Esophagus muscularis mucosa (tissue), 4 donors: Measurements from ENCODE around the gene DCLRE1B. TPM values are rescaled to one million over a fixed set of nuclear protein-coding genes. Genes with fewer than 3 reads are reported as not detected.

Source experiments
- DNase-seq: peaks from one replicate; pipeline ENCODE4 v3.0.0-alpha.2; 2017; ENCODE audit errors: extremely low spot score
- H3K27ac ChIP-seq, 4 donors: fragments of 200-600 bp; sonication (generic); replicated peaks in 1 of 4; 1 replicate in 3 of 4; 2 replicates in 1 of 4; pipeline ENCODE4 v1.5.1; 2016 to 2019; ENCODE audit warnings: mild to moderate bottlenecking in 1 of 4
- H3K27me3 ChIP-seq, 4 donors: fragments of 200-600 bp; sonication (generic); one replicate each; pipeline versions ENCODE4 v1.5.1 to v1.6.0; 2016 to 2019
- H3K36me3 ChIP-seq, 4 donors: fragments of 200-600 bp; sonication (generic); one replicate each; pipeline ENCODE4 v1.5.1; 2016 to 2019
- H3K4me1 ChIP-seq, 4 donors: fragments of 200-600 bp; sonication (generic); one replicate each; pipeline ENCODE4 v1.5.1; 2016 to 2019
- H3K4me3 ChIP-seq, 4 donors: fragments of 200-600 bp; sonication (generic); 1 replicate in 2 of 4; 2 replicates in 2 of 4; pipeline ENCODE4 v1.5.1; 2016 to 2019; ENCODE audit warnings: mild to moderate bottlenecking in 4 of 4, moderate library complexity in 1 of 4
- H3K9me3 ChIP-seq, 4 donors: fragments of 200-600 bp; sonication (generic); 1 replicate in 3 of 4; 2 replicates in 1 of 4; pipeline ENCODE4 v1.5.1; 2016 to 2019
- CTCF ChIP-seq, 3 experiments: fragments of 200-600 bp in 2 of 3; fragments of 450-650 bp in 1 of 3; sonication (generic) in 2 of 3; IDR thresholded peaks; one replicate each; pipeline ENCODE4 v1.5.1; 2017 to 2019; ENCODE audit warnings: antibody characterized with exemption in 3 of 3, mild to moderate bottlenecking in 2 of 3, moderate library complexity in 1 of 3
- EP300 ChIP-seq: sonication (generic); formaldehyde crosslinking; IDR thresholded peaks from one replicate; pipeline ENCODE4 v1.6.1; 2017; ENCODE audit warnings: antibody characterized with exemption
- POLR2A ChIP-seq: fragments of 450-650 bp; IDR thresholded peaks from one replicate; pipeline ENCODE4 v1.6.1; 2017; ENCODE audit warnings: antibody characterized with exemption, moderate library complexity, mild to moderate bottlenecking, low read depth
- POLR2AphosphoS5 ChIP-seq, 2 donors: sonication (generic); formaldehyde crosslinking; IDR thresholded peaks; one replicate each; pipeline ENCODE4 v1.6.1; 2017; ENCODE audit warnings: antibody characterized with exemption in 2 of 2
- WGBS: methylation state at CpG from one replicate; pipeline ENCODE4 v1.1.5; 2018; 5-methylcytosine and 5-hydroxymethylcytosine counted together
- intact Hi-C: fragments of 100-400 bp; cut with DNase I; formaldehyde crosslinking; loops from one replicate; pipeline ENCODE4 v1.15.1; 2023
- total RNA-seq, 4 donors: library from RNA; depleted of rRNA; stranded (reverse); fragments of >200 nt; gene quantifications; one replicate each; pipeline versions ENCODE4 v1.1.0 to v1.2.1, GENCODE V29; 2016

The DCLRE1B gene
- total RNA-seq, 4 donors from 2014 or later: 4.2 to 8.8 (median 5.5) TPM

GRCh38 chr1:113874012-113874879, 30.9 kb upstream of the DCLRE1B start:
- Histone ChIP-seq H3K9me3 (no peaks in the 10 kb centered on the region), H3K4me1 (no peaks in the 10 kb centered on the region), H3K27ac (no peak overlapping the region), H3K27me3 (no peaks in the 10 kb centered on the region), H3K4me3 (no peak overlapping the region), H3K36me3 (no peaks in the 10 kb centered on the region)
- 85% methylated on average over 1 of the region's 1 CpG for WGBS
- DNase-seq: no peak
- intact Hi-C loops: no loop called here
- TF ChIP-seq EP300 (no peak), POLR2AphosphoS5 (IDR thresholded peaks at IDR 0.05) (no peak), POLR2A (no peak), CTCF (IDR thresholded peaks at IDR 0.05) (no peak)

DNA sequence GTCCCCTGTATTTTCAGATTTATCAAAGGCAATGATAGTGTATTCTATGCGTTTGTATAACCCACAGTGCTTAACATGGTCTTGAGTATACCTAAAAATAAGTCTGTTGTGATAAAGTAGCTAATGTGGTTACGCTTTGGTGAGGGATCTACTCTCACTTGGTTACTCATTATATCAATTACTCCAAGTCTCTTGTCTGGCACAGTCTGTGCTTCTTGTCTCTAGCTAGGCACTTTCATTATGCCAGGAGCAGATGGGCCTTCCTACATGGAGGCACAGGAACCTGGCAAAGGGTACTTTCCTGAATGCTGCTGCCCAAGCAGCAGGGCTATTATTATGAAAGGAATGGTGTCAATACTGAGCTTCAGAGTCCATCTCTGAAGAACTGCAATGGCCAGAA, 29.4 kb upstream of the DCLRE1B start:
- TF ChIP-seq POLR2AphosphoS5 (IDR thresholded peaks at IDR 0.05) (no peak), POLR2A (no peak), EP300 (no peak), CTCF (IDR thresholded peaks at IDR 0.05) (no peak)
- no peak overlapping the region for H3K4me3 ChIP-seq
- H3K4me1 ChIP-seq: no peaks in the 10 kb centered on the region
- WGBS: 94% methylated on average over 2 of the region's 2 CpGs
- no peak overlapping the region for H3K27ac ChIP-seq
- intact Hi-C loops: no loop called here
- no peaks in the 10 kb centered on the region for H3K9me3 ChIP-seq
- no peaks in the 10 kb centered on the region for H3K27me3 ChIP-seq
- no peak for DNase-seq
- no peaks in the 10 kb centered on the region for H3K36me3 ChIP-seq

DNA sequence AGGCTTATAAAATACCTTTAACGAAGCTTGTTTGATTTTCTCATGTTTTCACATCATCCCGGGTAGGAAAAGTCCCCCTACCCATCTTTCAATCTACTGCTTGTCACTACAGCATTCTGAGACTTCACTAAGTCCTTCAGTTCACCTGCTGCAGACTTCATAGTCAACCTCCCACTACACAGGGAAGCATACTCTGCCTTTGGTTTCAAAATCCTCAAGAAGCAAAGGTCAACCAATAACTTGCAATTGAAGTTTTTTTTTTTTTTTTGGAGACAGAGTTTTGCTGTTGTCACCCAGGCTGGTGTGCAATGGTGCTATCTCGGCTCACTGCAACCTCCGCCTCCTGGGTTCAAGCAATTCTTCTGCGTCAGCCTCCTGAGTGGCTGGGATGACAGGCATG, 28.9 kb upstream of the DCLRE1B start:
- Histone ChIP-seq H3K9me3 (no peaks in the 10 kb centered on the region), H3K36me3 (no peaks in the 10 kb centered on the region), H3K4me3 (no peak overlapping the region), H3K27me3 (no peaks in the 10 kb centered on the region), H3K4me1 (no peaks in the 10 kb centered on the region), H3K27ac (no peak overlapping the region)
- no peak for TF ChIP-seq CTCF (IDR thresholded peaks at IDR 0.05)
- TF ChIP-seq EP300: no peak
- TF ChIP-seq POLR2A: no peak
- TF ChIP-seq POLR2AphosphoS5 (IDR thresholded peaks at IDR 0.05): no peak
- intact Hi-C loops: no loop called here
- 95% methylated on average over 5 of the region's 5 CpGs for WGBS
- no peak for DNase-seq

GRCh38 chr1:113879739-113880038, 25.4 kb upstream of the DCLRE1B start:
- Histone ChIP-seq H3K27ac (no peak overlapping the region), H3K4me1 (no peaks in the 10 kb centered on the region), H3K4me3 (no peak overlapping the region), H3K36me3 (no peaks in the 10 kb centered on the region), H3K27me3 (no peaks in the 10 kb centered on the region), H3K9me3 (no peaks in the 10 kb centered on the region)
- no peak for DNase-seq
- no peak for TF ChIP-seq POLR2AphosphoS5 (IDR thresholded peaks at IDR 0.05)
- no peak for TF ChIP-seq POLR2A
- no peak for TF ChIP-seq CTCF (IDR thresholded peaks at IDR 0.05)
- intact Hi-C loops: no loop called here
- 88% methylated on average over 4 of the region's 4 CpGs for WGBS

- DNase-seq: no peak
- no peak overlapping the region for H3K27ac ChIP-seq
- intact Hi-C loops: no loop called here
- 70% methylated on average over 2 of the region's 2 CpGs for WGBS
- no peak for TF ChIP-seq POLR2A
- no peak for TF ChIP-seq EP300
- TF ChIP-seq CTCF (IDR thresholded peaks at IDR 0.05): no peak
- peaks cover 0 to 4% (median 0%) of the 10 kb centered on the region in 4 donors for H3K36me3 ChIP-seq
- no peak overlapping the region for H3K4me3 ChIP-seq
- no peaks in the 10 kb centered on the region for H3K4me1 ChIP-seq
- no peaks in the 10 kb centered on the region for H3K9me3 ChIP-seq
- no peaks in the 10 kb centered on the region for H3K27me3 ChIP-seq
Observed at GRCh38 chr1:113881661-113882060, 23.5 kb upstream of the DCLRE1B start.
